ENCODE measurements around the gene ST7. TPM values are rescaled to one million over a fixed set of nuclear protein-coding genes. Genes with fewer than 3 reads are reported as not detected.

The ST7 gene
- total and polyA plus RNA-seq, 8 donors: 7.5 to 49.0 (median 16.1) TPM

DNA sequence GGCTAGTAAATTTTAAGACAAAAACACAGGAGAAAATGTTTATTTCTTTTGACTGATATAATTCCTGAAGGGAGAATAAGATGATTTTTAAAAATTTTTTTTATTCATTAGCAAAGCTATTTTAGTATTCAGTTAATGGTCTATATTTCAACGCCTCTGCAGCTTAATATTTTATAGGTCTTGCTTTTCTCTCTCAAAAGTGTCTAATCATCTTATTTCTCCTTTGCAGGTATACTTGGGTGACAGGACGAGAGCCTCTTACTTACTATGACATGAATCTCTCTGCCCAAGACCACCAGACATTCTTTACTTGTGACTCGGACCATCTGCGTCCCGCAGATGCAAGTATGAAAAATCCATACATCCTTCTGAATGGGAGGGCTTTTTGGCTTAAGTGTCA, 177.0 kb downstream of the ST7 start:
- WGBS, 5 donors: 97 to 98% (median 97%) methylated on average over 5 of the region's 5 CpGs
- no peaks in the 10 kb centered on the region for H3K27me3 ChIP-seq

DNA sequence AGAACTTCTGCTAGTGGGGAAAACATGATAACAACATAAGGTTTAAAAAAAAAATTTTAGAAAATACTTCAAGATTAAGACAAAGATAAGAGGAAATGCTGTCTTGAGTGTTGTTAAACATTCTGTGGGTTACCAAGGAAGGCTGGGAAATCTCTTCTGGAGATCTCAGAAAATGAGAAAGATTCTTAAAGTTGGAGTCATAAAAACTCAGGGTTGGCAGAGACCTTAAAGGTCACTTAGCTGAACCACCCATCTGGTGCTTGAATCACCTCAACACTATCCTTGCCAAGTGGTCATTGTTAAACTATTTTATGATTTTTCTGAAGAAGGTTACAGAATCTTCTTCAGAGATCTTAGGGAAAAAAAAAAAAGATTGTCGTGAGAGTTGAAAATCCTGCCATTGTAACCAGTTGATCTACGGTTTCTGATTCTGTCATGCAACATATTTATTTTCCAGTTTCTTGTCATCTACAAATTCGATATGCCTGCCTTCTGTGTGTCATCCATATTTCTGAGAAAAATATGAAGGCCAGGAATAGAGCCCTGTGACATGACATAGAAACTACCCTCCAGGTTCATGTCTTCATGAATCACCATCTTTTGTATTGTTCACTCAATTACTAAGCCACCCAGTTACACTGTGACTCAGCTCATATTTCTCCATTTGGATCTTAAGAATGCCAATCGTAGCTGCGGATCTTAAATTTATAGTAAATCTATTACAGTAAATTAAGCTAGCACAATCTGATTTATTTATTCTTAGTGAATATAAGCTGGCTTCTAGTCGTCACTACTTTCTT, 179.2 kb downstream of the ST7 start:
- TF ChIP-seq POLR2A (IDR thresholded peaks at IDR 0.05) (no peak), EP300 (IDR thresholded peaks at IDR 0.05) (no peak), POLR2AphosphoS5 (IDR thresholded peaks at IDR 0.05) (no peak)
- TF ChIP-seq, protein P1, sequence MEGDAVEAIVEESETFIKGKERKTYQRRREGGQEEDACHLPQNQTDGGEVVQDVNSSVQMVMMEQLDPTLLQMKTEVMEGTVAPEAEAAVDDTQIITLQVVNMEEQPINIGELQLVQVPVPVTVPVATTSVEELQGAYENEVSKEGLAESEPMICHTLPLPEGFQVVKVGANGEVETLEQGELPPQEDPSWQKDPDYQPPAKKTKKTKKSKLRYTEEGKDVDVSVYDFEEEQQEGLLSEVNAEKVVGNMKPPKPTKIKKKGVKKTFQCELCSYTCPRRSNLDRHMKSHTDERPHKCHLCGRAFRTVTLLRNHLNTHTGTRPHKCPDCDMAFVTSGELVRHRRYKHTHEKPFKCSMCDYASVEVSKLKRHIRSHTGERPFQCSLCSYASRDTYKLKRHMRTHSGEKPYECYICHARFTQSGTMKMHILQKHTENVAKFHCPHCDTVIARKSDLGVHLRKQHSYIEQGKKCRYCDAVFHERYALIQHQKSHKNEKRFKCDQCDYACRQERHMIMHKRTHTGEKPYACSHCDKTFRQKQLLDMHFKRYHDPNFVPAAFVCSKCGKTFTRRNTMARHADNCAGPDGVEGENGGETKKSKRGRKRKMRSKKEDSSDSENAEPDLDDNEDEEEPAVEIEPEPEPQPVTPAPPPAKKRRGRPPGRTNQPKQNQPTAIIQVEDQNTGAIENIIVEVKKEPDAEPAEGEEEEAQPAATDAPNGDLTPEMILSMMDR (IDR thresholded peaks at IDR 0.05): no peak
- Histone ChIP-seq H3K27me3 (no peaks in the 10 kb centered on the region), H3K27ac (no peak overlapping the region), H3K4me3 (no peak overlapping the region), H3K9me3 (no peaks in the 10 kb centered on the region), H3K4me1 (peaks cover 0 to 5% (median 0%) of the 10 kb centered on the region in 4 donors), H3K36me3 (peaks cover 0 to 37% (median 9%) of the 10 kb centered on the region in 4 donors)
- 90 to 97% (median 92%) methylated on average over 6 of the region's 6 CpGs for WGBS, 5 donors
- intact Hi-C loops (cut with DNase I; ENCODE audit: low total_unique reads): no loop called here
- DNase-seq: no peak

More for the DNA sequence above, 177.0 kb downstream of the ST7 start:
- H3K4me3 ChIP-seq: no peak overlapping the region
- no peak for DNase-seq
- H3K4me1 ChIP-seq: peaks cover 0 to 6% (median 0%) of the 10 kb centered on the region in 4 donors
- TF ChIP-seq, protein P1 (IDR thresholded peaks at IDR 0.05): no peak
- TF ChIP-seq EP300 (IDR thresholded peaks at IDR 0.05) (no peak), POLR2A (IDR thresholded peaks at IDR 0.05) (no peak), POLR2AphosphoS5 (IDR thresholded peaks at IDR 0.05) (no peak)
- H3K9me3 ChIP-seq: no peaks in the 10 kb centered on the region
- peaks cover 0 to 18% (median 9%) of the 10 kb centered on the region in 4 donors for H3K36me3 ChIP-seq
- no peak overlapping the region for H3K27ac ChIP-seq
- intact Hi-C loops (cut with DNase I; ENCODE audit: low total_unique reads): no loop called here

DNA sequence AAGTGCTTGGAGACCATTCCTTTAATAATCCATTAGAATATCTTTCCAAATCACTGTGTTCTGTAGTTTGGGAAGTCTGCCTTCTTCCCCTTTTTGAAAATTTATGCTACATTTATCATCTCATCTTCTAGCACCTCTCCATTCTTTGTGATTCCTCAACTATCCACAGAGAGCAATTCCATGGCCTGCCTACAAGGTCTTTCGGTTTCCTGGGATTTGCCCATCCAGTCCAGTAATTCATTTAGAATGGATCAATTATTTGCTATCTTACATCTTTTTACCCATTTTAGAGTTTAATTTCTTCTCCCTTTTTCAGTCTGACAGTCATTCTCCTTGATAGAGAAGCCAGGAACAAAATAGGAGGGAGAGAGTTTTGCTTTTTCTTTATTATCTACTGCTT, 179.8 kb downstream of the ST7 start:
- Histone ChIP-seq H3K9me3 (no peaks in the 10 kb centered on the region), H3K4me3 (no peak overlapping the region), H3K36me3 (peaks cover 0 to 37% (median 11%) of the 10 kb centered on the region in 4 donors), H3K27ac (no peak overlapping the region), H3K27me3 (no peaks in the 10 kb centered on the region), H3K4me1 (peaks cover 0 to 5% (median 0%) of the 10 kb centered on the region in 4 donors)
- TF ChIP-seq, protein P1 (IDR thresholded peaks at IDR 0.05): no peak
- TF ChIP-seq POLR2AphosphoS5 (IDR thresholded peaks at IDR 0.05): no peak
- no peak for TF ChIP-seq POLR2A (IDR thresholded peaks at IDR 0.05)
- no peak for TF ChIP-seq EP300 (IDR thresholded peaks at IDR 0.05)
- intact Hi-C loops (cut with DNase I; ENCODE audit: low total_unique reads): no loop called here
- WGBS, 5 donors: 96 to 100% (median 98%) methylated on average over 1 of the region's 1 CpG
- no peak for DNase-seq

DNA sequence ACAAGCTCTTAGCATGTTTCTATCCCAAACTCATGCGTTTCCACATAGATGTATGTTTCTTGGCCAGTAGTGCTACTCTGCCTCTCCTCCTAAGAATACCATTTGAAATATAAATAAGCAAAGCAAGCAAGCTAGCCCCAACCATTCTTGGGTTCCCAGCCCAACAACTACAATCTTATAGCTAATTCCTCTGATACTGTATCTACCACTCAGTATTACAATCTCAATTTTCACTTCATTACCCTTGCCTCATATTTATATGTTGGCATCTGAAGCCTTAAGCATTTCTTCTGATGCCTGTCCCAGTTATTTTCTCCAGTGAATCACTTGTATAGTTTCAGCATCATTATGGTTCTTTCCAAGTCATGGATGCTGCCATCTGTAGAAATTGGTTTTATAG, 181.1 kb downstream of the ST7 start:
- H3K4me3 ChIP-seq: no peak overlapping the region
- H3K27me3 ChIP-seq: no peaks in the 10 kb centered on the region
- intact Hi-C loops (cut with DNase I; ENCODE audit: low total_unique reads): no loop called here
- no peak for DNase-seq
- TF ChIP-seq EP300 (IDR thresholded peaks at IDR 0.05) (no peak), POLR2A (IDR thresholded peaks at IDR 0.05) (no peak), POLR2AphosphoS5 (IDR thresholded peaks at IDR 0.05) (no peak)
- TF ChIP-seq, protein P1 (IDR thresholded peaks at IDR 0.05): no peak
- H3K36me3 ChIP-seq: peaks cover 0 to 49% (median 20%) of the 10 kb centered on the region in 4 donors
- no peak overlapping the region for H3K27ac ChIP-seq
- H3K4me1 ChIP-seq: peaks cover 0 to 5% (median 0%) of the 10 kb centered on the region in 4 donors
- no peaks in the 10 kb centered on the region for H3K9me3 ChIP-seq
- WGBS, 5 donors: 95 to 100% (median 100%) methylated on average over 1 of the region's 1 CpG
